BLaER1 treated with 17β-estradiol and CSF1 and Interleukin-3, amounts not matched to agents 10 nM and 100 nM (cell line): ENCODE measurements around the gene WDR93.

Experiments
- H3K27ac ChIP-seq, 11 experiments: shearing (Covaris generic); formaldehyde crosslinking; 2 replicates each; pipeline ENCODE4 v1.8.1; 2022
- H3K27me3 ChIP-seq, 11 experiments: shearing (Covaris generic); formaldehyde crosslinking; 2 replicates each; pipeline ENCODE4 v1.8.1; 2022
- H3K36me3 ChIP-seq, 11 experiments: shearing (Covaris generic); formaldehyde crosslinking; 2 replicates each; pipeline ENCODE4 v1.8.1; 2022
- H3K4me1 ChIP-seq, 10 experiments: shearing (Covaris generic); formaldehyde crosslinking; 2 replicates each; pipeline ENCODE4 v1.8.1; 2022
- H3K4me2 ChIP-seq, 11 experiments: shearing (Covaris generic); formaldehyde crosslinking; 2 replicates each; pipeline ENCODE4 v1.8.1; 2022
- H3K4me3 ChIP-seq, 10 experiments: shearing (Covaris generic); formaldehyde crosslinking; 2 replicates each; pipeline ENCODE4 v1.8.1; 2022
- H3K9ac ChIP-seq, 11 experiments: shearing (Covaris generic); formaldehyde crosslinking; 2 replicates each; pipeline ENCODE4 v1.8.1; 2022
- H3K9me3 ChIP-seq, 11 experiments: shearing (Covaris generic); formaldehyde crosslinking; replicated peaks in 1 of 11; 2 replicates each; pipeline ENCODE4 v1.8.1; 2022
- H4K20me1 ChIP-seq, 11 experiments: shearing (Covaris generic); formaldehyde crosslinking; 2 replicates each; pipeline ENCODE4 v1.8.1; 2022
- Cebpa-rat ChIP-seq, 11 experiments: shearing (Covaris generic); IDR thresholded peaks; 2 replicates each; pipeline ENCODE4 v1.8.1; 2022

WDR93 gene

DNA sequence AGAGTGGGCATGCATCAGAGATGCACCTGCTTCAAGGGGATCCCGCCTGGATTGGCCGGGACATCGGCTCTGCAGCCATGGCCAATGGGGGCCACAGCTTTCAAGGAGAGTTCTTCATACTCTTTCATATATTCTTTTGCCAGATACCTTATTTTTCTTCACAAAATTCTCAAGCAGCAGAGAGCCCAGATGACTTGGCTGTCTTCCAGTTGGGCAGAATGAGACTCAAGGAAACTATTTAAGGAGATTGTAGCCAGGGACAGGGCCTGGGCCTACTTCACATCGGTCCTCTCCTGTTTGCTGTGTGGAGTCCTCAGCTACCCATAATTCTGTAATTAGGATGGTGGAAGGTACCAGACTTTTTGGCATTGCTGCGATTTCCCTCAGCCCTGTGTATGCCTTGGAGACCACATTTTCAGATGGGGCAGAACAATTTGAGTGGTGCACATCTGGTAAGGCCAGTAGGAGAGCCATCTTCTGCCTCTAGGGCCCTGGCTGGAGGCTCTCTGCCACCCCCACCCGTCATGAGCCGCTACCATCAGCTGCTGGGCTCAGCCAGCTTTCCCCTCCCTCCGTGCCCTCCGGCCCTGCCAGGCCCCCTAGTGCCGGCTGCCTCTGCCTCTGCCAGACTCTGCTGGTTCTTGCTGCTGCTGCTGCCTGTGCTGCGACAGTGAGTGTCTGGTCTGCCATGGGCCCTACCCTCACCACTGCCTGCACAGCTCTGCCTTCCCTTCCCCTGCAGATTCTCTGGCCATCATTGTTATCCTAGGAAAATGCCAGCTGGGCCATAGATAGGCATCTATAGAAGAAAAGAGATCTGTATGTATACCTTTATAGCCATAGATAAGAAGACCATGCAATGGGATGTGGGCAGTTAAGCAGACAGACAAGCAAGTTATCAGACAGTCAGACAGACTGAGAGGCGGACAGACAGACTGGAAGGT is 18.1 kb upstream of the WDR93 start:
- H3K4me2 ChIP-seq = no peak overlapping the region
- no peak for TF ChIP-seq Cebpa-rat (IDR thresholded peaks at IDR 0.05)
- no peaks in the 10 kb centered on the region for H3K9me3 ChIP-seq
- H3K4me3 ChIP-seq = no peak overlapping the region
- no peak overlapping the region for H3K9ac ChIP-seq
- H3K27me3 ChIP-seq = peaks cover 0 to 3% (median under 1%) of the 10 kb centered on the region in 11 experiments; a peak in 7 of 22 replicates
- H3K4me1 ChIP-seq = peaks cover 0 to 5% (median 0%) of the 10 kb centered on the region in 10 experiments; a peak in 1 of 20 replicates
- H4K20me1 ChIP-seq = no peaks in the 10 kb centered on the region
- no peaks in the 10 kb centered on the region for H3K36me3 ChIP-seq
- H3K27ac ChIP-seq = no peak overlapping the region

DNA sequence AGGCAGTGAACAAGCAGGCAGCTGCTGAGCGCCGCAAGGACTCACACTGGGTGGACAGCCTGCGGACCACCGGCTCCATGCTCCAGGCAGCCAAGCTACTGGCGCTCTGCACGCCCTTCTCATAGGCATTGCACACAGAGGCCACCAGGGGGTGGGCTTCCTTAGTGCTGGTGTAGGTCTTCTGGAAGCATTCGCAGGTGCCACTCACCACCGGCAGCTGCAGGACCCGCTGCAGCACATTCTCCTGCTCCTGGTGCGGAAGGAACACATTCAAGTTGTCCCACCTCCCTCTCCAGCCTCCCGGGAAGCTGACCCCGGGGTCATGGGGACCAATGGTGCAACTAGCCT is 17.5 kb upstream of the WDR93 start:
- H3K9ac ChIP-seq = no peak overlapping the region
- H4K20me1 ChIP-seq = no peaks in the 10 kb centered on the region
- no peak overlapping the region for H3K4me3 ChIP-seq
- no peaks in the 10 kb centered on the region for H3K9me3 ChIP-seq
- no peak for TF ChIP-seq Cebpa-rat (IDR thresholded peaks at IDR 0.05)
- no peaks in the 10 kb centered on the region for H3K36me3 ChIP-seq
- H3K4me2 ChIP-seq = no peak overlapping the region
- no peaks in the 10 kb centered on the region for H3K27me3 ChIP-seq
- no peak overlapping the region for H3K27ac ChIP-seq
- peaks cover 0 to 5% (median 0%) of the 10 kb centered on the region in 10 experiments; a peak in 1 of 20 replicates for H3K4me1 ChIP-seq

DNA sequence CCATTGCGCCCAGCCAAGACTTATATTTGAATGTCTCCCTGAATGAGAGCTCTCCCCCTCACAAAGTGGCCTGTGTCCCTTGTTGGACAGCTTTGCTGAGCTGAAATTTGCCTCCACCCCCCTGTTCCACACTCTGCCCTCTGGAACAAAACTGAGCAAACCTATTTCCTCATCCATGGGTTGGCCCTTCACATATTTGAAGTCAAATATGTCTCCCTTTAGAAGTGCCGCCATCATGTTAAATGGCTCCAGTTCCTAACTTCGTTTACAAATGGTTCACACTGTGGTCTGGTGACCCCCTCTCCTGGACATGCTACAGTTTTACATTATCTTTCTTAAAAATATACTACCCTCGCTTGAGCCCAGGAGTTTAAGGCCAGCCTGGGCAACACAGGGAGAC is 16.1 kb upstream of the WDR93 start:
- Histone ChIP-seq H4K20me1 (no peaks in the 10 kb centered on the region), H3K27ac (no peak overlapping the region), H3K36me3 (no peaks in the 10 kb centered on the region), H3K4me2 (no peak overlapping the region), H3K4me3 (no peak overlapping the region), H3K9me3 (no peaks in the 10 kb centered on the region), H3K9ac (no peak overlapping the region), H3K27me3 (no peaks in the 10 kb centered on the region), H3K4me1 (peaks cover 0 to 5% (median 0%) of the 10 kb centered on the region in 10 experiments; a peak in 1 of 20 replicates)
- no peak for TF ChIP-seq Cebpa-rat (IDR thresholded peaks at IDR 0.05)

DNA sequence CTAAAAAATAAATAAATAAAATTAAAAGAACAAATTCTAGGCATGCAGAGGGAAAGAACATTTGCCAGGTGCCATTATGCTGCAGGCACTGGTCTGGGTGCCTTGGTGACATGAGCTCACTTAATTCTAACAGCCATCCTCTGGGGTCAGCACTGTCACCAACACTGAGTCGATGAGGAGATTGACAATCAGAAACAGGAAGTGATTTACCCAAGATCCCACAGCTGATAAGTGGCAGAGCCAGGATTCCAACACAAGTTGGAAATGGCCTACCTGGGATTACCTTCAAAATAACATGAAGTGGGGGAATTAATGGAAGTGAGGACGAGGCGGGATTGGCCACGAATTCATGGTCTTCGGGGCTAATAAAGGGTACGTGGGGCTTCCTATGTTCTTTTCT is 15.0 kb upstream of the WDR93 start:
- H3K4me1 ChIP-seq = peaks cover 0 to 5% (median 0%) of the 10 kb centered on the region in 10 experiments; a peak in 1 of 20 replicates
- no peaks in the 10 kb centered on the region for H4K20me1 ChIP-seq

DNA sequence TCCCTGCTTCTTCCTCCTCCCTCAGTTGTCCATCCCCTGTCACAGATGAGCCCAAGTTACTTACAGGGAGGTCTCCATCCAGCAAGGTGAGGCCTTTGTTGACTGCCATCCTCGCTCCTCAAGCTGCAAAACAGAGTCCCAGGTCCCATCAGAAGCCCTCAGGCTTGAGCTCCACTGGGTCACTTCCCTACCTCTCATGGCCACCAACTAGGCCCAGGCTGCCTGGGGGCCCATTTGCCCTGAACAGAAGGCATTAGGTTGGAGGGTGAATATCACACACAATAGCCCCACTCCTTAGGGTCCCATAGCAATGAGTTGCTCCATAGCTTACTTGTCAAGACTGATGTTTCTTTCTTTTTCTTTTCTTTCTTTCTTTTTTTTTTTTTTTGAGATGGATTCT is 13.2 kb upstream of the WDR93 start:
- Histone ChIP-seq H3K4me1 (peaks cover 0 to 5% (median 0%) of the 10 kb centered on the region in 10 experiments; a peak in 1 of 20 replicates), H3K27me3 (no peaks in the 10 kb centered on the region), H3K4me3 (no peak overlapping the region), H3K4me2 (no peak overlapping the region), H4K20me1 (no peaks in the 10 kb centered on the region), H3K9me3 (no peaks in the 10 kb centered on the region), H3K27ac (no peak overlapping the region), H3K9ac (no peak overlapping the region), H3K36me3 (no peaks in the 10 kb centered on the region)
- TF ChIP-seq Cebpa-rat (IDR thresholded peaks at IDR 0.05) = no peak

More for the DNA sequence above, 15.0 kb upstream of the WDR93 start:
- Histone ChIP-seq H3K4me3 (no peak overlapping the region), H3K9me3 (no peaks in the 10 kb centered on the region), H3K36me3 (no peaks in the 10 kb centered on the region), H3K27ac (no peak overlapping the region), H3K4me2 (no peak overlapping the region), H3K27me3 (no peaks in the 10 kb centered on the region), H3K9ac (no peak overlapping the region)
- TF ChIP-seq Cebpa-rat (IDR thresholded peaks at IDR 0.05) = no peak

DNA sequence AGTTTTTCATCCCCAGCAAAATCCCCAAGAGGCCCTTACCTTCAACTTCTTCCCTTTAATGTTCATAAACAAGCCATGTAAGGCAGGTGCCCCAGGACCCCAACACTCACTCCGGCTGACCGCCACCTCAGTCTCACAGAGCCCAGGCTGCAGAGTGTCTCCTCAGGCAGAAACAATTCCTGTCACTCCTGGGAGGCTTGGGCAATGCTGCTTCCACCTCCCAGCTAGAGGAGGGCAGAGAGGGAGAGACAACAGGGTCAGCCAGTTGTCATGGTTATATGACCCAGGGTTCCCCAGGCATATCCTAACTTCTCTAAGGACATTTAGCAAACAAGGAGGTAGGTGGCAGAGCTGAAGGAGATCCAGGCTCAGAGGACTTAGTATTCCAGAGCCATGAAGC is 11.4 kb upstream of the WDR93 start, which contains the start of gene PLIN1:
TSS of gene PLIN1 (minus strand) at position 156 of the 400 bp plus-strand sequence. CDS start 1,878 bp downstream, outside the sequence.
- TF ChIP-seq Cebpa-rat (IDR thresholded peaks at IDR 0.05) = no peak
- no peaks in the 10 kb centered on the region for H4K20me1 ChIP-seq
- no peaks in the 10 kb centered on the region for H3K36me3 ChIP-seq
- no peaks in the 10 kb centered on the region for H3K27me3 ChIP-seq
- H3K4me1 ChIP-seq = no peaks in the 10 kb centered on the region
- no peak within 1 kb of the TSS for H3K4me3 ChIP-seq
- no peak within 1 kb of the TSS for H3K27ac ChIP-seq
- H3K9me3 ChIP-seq = no peaks in the 10 kb centered on the region
- no peak within 1 kb of the TSS for H3K4me2 ChIP-seq
- H3K9ac ChIP-seq = no peak within 1 kb of the TSS

DNA sequence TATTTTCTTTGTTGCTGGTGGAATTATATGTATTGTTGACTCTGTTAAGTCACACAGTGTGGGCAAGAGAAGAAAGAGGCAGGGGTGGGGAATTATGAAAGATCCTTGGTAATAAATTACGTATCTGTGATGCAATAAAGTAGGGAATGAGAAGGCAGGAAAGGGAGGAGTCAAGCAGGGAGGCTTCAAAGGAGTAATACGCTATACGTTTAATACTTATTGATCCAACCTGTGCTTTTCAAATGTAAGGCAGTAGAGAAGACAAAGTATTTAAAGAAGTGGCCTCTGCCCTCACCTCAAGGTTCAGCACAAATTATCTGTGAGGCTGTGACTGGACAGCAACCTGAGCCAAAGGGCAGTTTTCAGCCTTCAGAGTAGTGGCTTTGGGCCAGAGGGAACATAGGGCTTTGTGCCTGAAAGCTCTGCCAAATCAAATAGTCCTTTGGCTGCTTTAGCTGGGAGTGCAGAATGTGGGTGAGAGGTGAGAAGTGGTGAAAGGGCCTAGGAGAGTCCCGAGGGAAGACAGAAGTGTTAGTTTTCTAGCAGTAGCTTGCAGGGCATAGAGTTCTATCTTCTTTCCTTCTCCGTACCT is 10.2 kb upstream of the WDR93 start:
- no peaks in the 10 kb centered on the region for H3K36me3 ChIP-seq
- no peaks in the 10 kb centered on the region for H3K9me3 ChIP-seq
- H3K4me1 ChIP-seq = no peaks in the 10 kb centered on the region
- no peak overlapping the region for H3K27ac ChIP-seq
- H3K4me2 ChIP-seq = no peak overlapping the region
- TF ChIP-seq Cebpa-rat (IDR thresholded peaks at IDR 0.05) = no peak
- no peak overlapping the region for H3K4me3 ChIP-seq
- no peaks in the 10 kb centered on the region for H3K27me3 ChIP-seq
- no peaks in the 10 kb centered on the region for H4K20me1 ChIP-seq
- H3K9ac ChIP-seq = no peak overlapping the region

DNA sequence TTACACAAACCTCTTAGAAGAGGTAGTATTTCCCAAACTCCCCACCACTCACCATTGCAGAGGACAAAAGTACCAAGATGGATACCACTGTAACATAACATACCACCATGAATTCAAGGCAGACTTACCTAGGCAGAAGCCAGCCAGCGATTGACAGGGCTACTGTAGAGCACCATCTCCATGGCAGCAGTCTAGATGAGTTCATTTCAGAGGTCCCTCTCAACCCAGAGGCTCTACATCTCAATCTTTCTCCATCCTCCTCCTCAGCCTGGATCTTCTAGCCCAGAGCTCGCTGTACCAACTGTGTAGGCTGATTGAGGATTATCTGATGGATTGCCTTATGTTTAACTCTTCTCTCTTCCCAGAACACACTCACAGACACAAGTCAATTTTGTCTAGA is 9.5 kb upstream of the WDR93 start:
- Histone ChIP-seq H3K9ac (no peak overlapping the region), H3K4me1 (no peaks in the 10 kb centered on the region), H3K9me3 (no peaks in the 10 kb centered on the region), H3K27ac (no peak overlapping the region), H4K20me1 (no peaks in the 10 kb centered on the region), H3K36me3 (no peaks in the 10 kb centered on the region), H3K4me3 (no peak overlapping the region), H3K27me3 (no peaks in the 10 kb centered on the region), H3K4me2 (no peak overlapping the region)
- TF ChIP-seq Cebpa-rat (IDR thresholded peaks at IDR 0.05) = no peak

DNA sequence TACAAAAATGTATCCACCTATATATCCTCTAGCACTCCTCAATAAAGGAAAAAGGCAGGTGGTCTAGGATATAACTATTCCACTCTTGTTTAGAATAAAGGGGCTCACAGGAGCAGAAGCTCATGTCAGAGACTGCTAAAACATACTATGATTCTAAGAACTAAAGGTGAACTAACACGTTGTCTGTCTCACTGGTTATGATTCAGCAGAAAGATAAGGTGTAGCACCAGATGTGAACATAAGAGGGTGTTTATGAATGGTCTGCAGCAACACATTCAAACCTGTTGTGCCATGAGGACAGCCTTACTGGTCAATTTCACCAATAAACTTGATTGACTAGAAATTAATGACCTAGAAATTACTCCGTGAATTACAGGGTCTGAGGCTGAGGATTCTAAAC is 4.6 kb upstream of the WDR93 start:
- Histone ChIP-seq H3K4me1 (no peaks in the 10 kb centered on the region), H3K27me3 (no peaks in the 10 kb centered on the region), H4K20me1 (no peaks in the 10 kb centered on the region), H3K9ac (no peak overlapping the region), H3K27ac (no peak overlapping the region), H3K4me3 (no peak overlapping the region), H3K9me3 (peaks cover 5 to 10% (median 7%) of the 10 kb centered on the region in 11 experiments; a peak in 8 of 22 replicates), H3K36me3 (no peaks in the 10 kb centered on the region), H3K4me2 (no peak overlapping the region)
- no peak for TF ChIP-seq Cebpa-rat (IDR thresholded peaks at IDR 0.05)
